ENCODE results near the gene MAMSTR.

GRCh38 chr19:48756686-48757085, 37.2 kb upstream of the MAMSTR start:
- TF ChIP-seq CTCF (conservative IDR thresholded peaks at IDR 0.05; ENCODE audit: low read depth, low read length) (no peak), EZH2 (IDR thresholded peaks at IDR 0.05; ENCODE audit: low read length, unreplicated experiment) (no peak)

Data from PC-3 (cell line).